ENCODE results near the gene CD55. TPM values are rescaled to one million over a fixed set of nuclear protein-coding genes. Genes with fewer than 3 reads are reported as not detected.

The CD55 gene
- total RNA-seq, 1 donor from 2014 or later, result 2.9 TPM

Other genes with a start within 250 kb of the CD55 start
- gene C4BPB, start 232.8 kb upstream of the CD55 start, total RNA-seq, result not detected
- gene C4BPA, start 217.4 kb upstream of the CD55 start, total RNA-seq, result not detected
- gene CR2, start 132.7 kb downstream of the CD55 start, total RNA-seq, result not detected
- gene CR1, start 174.5 kb downstream of the CD55 start, total RNA-seq, result 0.41 TPM